Ishikawa (cell line): ENCODE results near the gene CCT3.

Experiments used
- CEBPB ChIP-seq: IDR thresholded peaks from 2 replicates; pipeline ENCODE4 v1.6.1; 2012
- CREB1 ChIP-seq: IDR thresholded peaks from 2 replicates; pipeline ENCODE4 v1.6.1; 2012; ENCODE audit warnings: low read depth
- EGR1 ChIP-seq: IDR thresholded peaks from 2 replicates; pipeline ENCODE4 v1.6.1; 2012
- EP300 ChIP-seq: IDR thresholded peaks from 2 replicates; pipeline ENCODE4 v1.6.1; 2012; ENCODE audit warnings: borderline replicate concordance
- FOXM1 ChIP-seq: IDR thresholded peaks from 2 replicates; pipeline ENCODE4 v1.6.1; 2012; ENCODE audit warnings: low read depth, borderline replicate concordance
- MAX ChIP-seq: IDR thresholded peaks from 2 replicates; pipeline ENCODE4 v1.6.1; 2012
- NFIC ChIP-seq: IDR thresholded peaks from 2 replicates; pipeline ENCODE4 v1.6.1; 2012
- RAD21 ChIP-seq: IDR thresholded peaks from 2 replicates; pipeline ENCODE4 v1.6.1; 2012; ENCODE audit warnings: low read depth
- REST ChIP-seq: IDR thresholded peaks from 2 replicates; pipeline ENCODE4 v1.6.1; 2012; ENCODE audit warnings: low read depth, mild to moderate bottlenecking
- TAF1 ChIP-seq: IDR thresholded peaks from 2 replicates; pipeline ENCODE4 v1.6.1; 2012; ENCODE audit warnings: low read depth, mild to moderate bottlenecking
- TCF12 ChIP-seq: IDR thresholded peaks from 2 replicates; pipeline ENCODE4 v1.6.1; 2012; ENCODE audit warnings: low read depth
- TEAD4 ChIP-seq: IDR thresholded peaks from 2 replicates; pipeline ENCODE4 v1.6.1; 2012
- USF1 ChIP-seq: IDR thresholded peaks from 2 replicates; pipeline ENCODE4 v1.6.1; 2012
- YY1 ChIP-seq: IDR thresholded peaks from 2 replicates; pipeline ENCODE4 v1.6.1; 2012; ENCODE audit warnings: low read depth
- ZBTB7A ChIP-seq: IDR thresholded peaks from 2 replicates; pipeline ENCODE4 v1.6.1; 2012; ENCODE audit warnings: low read depth

Gene CCT3

GRCh38 chr1:156368157-156368658, 30.1 kb upstream of the CCT3 start:
- no peak for TF ChIP-seq REST
- TF ChIP-seq MAX = no peak
- no peak for TF ChIP-seq YY1
- no peak for TF ChIP-seq FOXM1
- no peak for TF ChIP-seq TCF12
- TF ChIP-seq CREB1 = no peak
- no peak for TF ChIP-seq TEAD4
- no peak for TF ChIP-seq ZBTB7A
- no peak for TF ChIP-seq NFIC
- TF ChIP-seq TAF1 = no peak
- TF ChIP-seq RAD21 = no peak
- no peak for TF ChIP-seq EP300
- no peak for TF ChIP-seq CEBPB
- TF ChIP-seq EGR1 = no peak
- TF ChIP-seq USF1 = no peak

GRCh38 chr1:156367383-156368156, 29.5 kb upstream of the CCT3 start:
- TF ChIP-seq MAX (no peak), YY1 (no peak), EGR1 (no peak), RAD21 (no peak), CREB1 (no peak), CEBPB (no peak), TCF12 (no peak), ZBTB7A (no peak), EP300 (no peak), USF1 (no peak)

- TF ChIP-seq TEAD4 (no peak), EGR1 (no peak), CEBPB (no peak), NFIC (no peak), CREB1 (no peak), REST (no peak)
These were observed 28.5 kb upstream of the CCT3 start for GRCh38 chr1:156366378-156367166.

GRCh38 chr1:156365754-156366153, 27.7 kb upstream of the CCT3 start:
- TF ChIP-seq YY1 = no peak
- TF ChIP-seq TAF1 = no peak
- no peak for TF ChIP-seq FOXM1
- no peak for TF ChIP-seq TEAD4
- no peak for TF ChIP-seq MAX
- no peak for TF ChIP-seq CEBPB
- TF ChIP-seq REST = no peak
- no peak for TF ChIP-seq EGR1
- TF ChIP-seq EP300 = no peak
- TF ChIP-seq ZBTB7A = no peak
- no peak for TF ChIP-seq RAD21
- TF ChIP-seq USF1 = no peak
- no peak for TF ChIP-seq NFIC
- no peak for TF ChIP-seq TCF12
- no peak for TF ChIP-seq CREB1
